ENCODE measurements around the gene CHI3L2. TPM values are rescaled to one million over a fixed set of nuclear protein-coding genes. Genes with fewer than 3 reads are reported as not detected.

Gene CHI3L2, protein sequence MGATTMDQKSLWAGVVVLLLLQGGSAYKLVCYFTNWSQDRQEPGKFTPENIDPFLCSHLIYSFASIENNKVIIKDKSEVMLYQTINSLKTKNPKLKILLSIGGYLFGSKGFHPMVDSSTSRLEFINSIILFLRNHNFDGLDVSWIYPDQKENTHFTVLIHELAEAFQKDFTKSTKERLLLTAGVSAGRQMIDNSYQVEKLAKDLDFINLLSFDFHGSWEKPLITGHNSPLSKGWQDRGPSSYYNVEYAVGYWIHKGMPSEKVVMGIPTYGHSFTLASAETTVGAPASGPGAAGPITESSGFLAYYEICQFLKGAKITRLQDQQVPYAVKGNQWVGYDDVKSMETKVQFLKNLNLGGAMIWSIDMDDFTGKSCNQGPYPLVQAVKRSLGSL
- total RNA-seq: under 1 TPM in 2 of 4 donors, not detected in 2; 0.69 to 0.77 TPM

DNA sequence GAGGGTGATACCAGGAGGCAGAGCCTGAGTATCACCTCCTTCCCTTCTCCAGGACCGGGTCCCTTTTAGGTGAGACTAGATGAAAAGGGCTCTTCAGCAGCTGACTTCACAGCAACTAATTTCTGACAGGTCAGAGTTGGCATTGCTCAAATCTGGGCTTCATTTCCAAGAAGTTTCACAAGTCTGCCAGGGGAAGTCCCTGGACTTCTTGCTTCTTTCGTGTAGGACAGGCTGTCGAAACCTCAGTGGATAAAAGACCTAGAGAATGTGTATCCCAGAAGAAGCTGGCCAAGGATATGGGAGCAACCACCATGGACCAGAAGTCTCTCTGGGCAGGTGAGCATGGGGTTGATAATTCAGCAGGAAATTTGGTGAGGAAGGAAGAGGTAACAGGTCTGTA is at the start of gene CHI3L2:
Gene CHI3L2, plus strand, starts transcription at position 280 of the 400 bp plus-strand sequence. Its CDS starts 17 bp downstream, at position 297.
- DNase-seq: no peak
- Histone ChIP-seq H3K36me3 (no peaks in the 10 kb centered on the region), H3K27me3 (no peaks in the 10 kb centered on the region), H3K27ac (no peak within 1 kb of the TSS), H3K4me1 (no peaks in the 10 kb centered on the region), H3K9me3 (no peaks in the 10 kb centered on the region), H3K4me3 (no peak within 1 kb of the TSS)
- intact Hi-C loops (cut with DNase I; ENCODE audit: low total_unique reads): no loop called here
- TF ChIP-seq, protein P1, sequence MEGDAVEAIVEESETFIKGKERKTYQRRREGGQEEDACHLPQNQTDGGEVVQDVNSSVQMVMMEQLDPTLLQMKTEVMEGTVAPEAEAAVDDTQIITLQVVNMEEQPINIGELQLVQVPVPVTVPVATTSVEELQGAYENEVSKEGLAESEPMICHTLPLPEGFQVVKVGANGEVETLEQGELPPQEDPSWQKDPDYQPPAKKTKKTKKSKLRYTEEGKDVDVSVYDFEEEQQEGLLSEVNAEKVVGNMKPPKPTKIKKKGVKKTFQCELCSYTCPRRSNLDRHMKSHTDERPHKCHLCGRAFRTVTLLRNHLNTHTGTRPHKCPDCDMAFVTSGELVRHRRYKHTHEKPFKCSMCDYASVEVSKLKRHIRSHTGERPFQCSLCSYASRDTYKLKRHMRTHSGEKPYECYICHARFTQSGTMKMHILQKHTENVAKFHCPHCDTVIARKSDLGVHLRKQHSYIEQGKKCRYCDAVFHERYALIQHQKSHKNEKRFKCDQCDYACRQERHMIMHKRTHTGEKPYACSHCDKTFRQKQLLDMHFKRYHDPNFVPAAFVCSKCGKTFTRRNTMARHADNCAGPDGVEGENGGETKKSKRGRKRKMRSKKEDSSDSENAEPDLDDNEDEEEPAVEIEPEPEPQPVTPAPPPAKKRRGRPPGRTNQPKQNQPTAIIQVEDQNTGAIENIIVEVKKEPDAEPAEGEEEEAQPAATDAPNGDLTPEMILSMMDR (IDR thresholded peaks at IDR 0.05): no peak
- no peak for TF ChIP-seq POLR2A (IDR thresholded peaks at IDR 0.05)

DNA sequence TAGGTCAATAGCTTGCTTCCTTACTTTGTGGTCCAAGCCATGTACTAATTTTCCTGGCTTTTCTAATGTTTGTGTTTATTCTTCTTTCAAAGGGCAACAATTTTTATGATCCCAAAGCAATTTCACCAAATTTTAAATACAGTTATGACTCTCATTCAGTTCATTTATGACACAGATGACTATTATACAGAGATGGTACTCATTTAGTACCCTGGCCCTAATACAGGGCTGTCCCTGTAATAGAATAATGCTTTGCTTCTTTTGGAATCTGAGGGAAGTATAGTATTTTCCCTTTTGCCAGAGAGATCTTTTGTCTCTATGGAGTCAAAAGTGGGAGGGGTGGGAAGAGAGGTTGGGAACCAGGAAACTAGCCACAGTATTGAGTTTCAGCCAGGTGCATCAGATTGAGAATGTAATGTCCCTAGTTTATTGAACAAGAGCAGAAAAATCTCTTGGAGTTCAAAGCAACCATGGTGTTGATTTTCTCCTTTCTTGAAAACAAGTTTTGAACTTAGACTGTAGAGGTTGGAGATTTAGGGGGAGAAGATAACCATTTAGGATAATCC is 47.5 kb upstream of the CHI3L2 start:
- no peak for DNase-seq
- H3K4me1 ChIP-seq: no peaks in the 10 kb centered on the region
- H3K9me3 ChIP-seq: no peaks in the 10 kb centered on the region
- no peaks in the 10 kb centered on the region for H3K36me3 ChIP-seq
- no peak for TF ChIP-seq POLR2A (IDR thresholded peaks at IDR 0.05)
- no peak overlapping the region for H3K27ac ChIP-seq
- H3K27me3 ChIP-seq: no peaks in the 10 kb centered on the region
- intact Hi-C loops (cut with DNase I; ENCODE audit: low total_unique reads): no loop called here
- H3K4me3 ChIP-seq: no peak overlapping the region

DNA sequence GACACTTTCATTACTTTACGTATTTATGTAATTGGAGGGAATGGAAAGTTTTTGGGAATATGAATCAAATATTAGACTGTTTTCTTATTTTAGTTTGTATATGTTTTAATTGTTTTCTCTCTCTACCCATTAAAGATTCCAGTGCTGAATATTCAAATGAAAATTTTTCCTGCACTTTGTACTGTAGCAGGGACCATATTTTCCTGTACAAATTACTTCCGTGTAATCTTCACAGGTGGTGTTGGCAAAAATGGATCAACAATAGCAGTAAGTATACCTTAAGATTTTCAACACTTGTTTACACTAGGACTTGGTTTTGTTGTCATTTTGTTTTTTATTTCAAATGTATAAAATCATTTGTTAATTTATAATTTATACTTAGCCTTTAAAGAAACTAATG is 45.5 kb upstream of the CHI3L2 start:
- intact Hi-C loops (cut with DNase I; ENCODE audit: low total_unique reads): no loop called here
- DNase-seq: no peak
- Histone ChIP-seq H3K4me3 (no peak overlapping the region), H3K27me3 (no peaks in the 10 kb centered on the region), H3K27ac (no peak overlapping the region), H3K4me1 (no peaks in the 10 kb centered on the region), H3K36me3 (no peaks in the 10 kb centered on the region), H3K9me3 (no peaks in the 10 kb centered on the region)
- no peak for TF ChIP-seq POLR2A (IDR thresholded peaks at IDR 0.05)
- TF ChIP-seq, protein P1 (IDR thresholded peaks at IDR 0.05): no peak

DNA sequence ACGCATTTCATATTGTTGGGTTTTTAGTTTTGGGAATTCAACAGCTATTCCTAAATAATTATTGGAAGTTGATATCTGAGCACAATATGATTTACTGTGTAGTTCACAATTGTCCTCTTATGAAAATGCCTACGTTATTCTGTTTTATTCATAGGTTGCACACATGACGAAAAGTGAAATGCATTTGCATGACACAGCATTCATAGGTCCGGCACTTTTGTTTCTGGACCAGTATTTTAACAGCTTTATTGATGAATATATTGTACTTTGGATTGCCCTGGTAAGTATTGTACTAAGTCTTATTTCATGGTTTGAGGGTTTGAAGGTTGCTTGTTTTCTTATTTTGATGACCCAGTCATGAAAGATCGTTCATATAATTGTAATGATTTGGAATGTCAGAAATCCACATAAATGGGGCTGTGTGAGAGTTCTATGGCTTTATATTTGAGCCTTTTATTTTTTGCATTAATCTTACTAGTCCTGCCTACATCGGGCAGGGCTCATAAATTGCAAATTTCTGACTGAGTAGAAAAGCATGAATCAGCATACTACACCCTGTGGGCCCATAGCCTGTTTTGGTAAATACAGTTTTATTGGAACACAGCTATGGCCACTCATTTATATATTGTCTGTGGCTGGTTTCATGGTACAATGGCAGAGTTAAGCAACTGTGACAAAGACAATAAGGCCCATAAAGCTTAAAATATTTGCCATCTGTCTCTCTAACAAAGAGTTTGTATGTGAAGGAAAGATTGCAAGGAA is 44.0 kb upstream of the CHI3L2 start:
- H3K27ac ChIP-seq: no peak overlapping the region
- H3K36me3 ChIP-seq: no peaks in the 10 kb centered on the region
- no peaks in the 10 kb centered on the region for H3K27me3 ChIP-seq
- TF ChIP-seq, protein P1 (IDR thresholded peaks at IDR 0.05): no peak
- TF ChIP-seq POLR2A (IDR thresholded peaks at IDR 0.05): no peak
- H3K9me3 ChIP-seq: no peaks in the 10 kb centered on the region
- no peak overlapping the region for H3K4me3 ChIP-seq
- no peak for DNase-seq
- intact Hi-C loops (cut with DNase I; ENCODE audit: low total_unique reads): no loop called here
- H3K4me1 ChIP-seq: no peaks in the 10 kb centered on the region

DNA sequence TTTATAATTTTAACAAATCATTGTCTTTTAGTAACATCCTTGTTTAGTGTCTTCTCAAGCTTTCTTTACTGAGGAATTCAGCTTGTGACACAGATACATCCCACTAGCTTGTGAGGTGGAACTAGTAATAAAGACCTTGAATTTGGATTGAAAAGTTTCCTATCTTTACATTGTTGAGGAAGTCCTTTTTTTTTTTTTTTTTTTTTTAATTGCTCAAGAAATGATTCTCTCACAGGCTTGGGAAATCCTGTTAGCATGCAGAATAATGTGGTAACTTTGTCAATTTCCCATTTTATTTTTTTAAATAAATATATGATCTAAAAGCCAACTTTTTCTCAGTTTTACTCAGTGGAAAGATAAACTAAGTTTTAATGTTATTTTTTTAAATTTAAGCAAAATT is 42.9 kb upstream of the CHI3L2 start:
- no peaks in the 10 kb centered on the region for H3K4me1 ChIP-seq
- H3K9me3 ChIP-seq: no peaks in the 10 kb centered on the region
- TF ChIP-seq, protein P1 (IDR thresholded peaks at IDR 0.05): no peak
- no peak for TF ChIP-seq POLR2A (IDR thresholded peaks at IDR 0.05)
- no peaks in the 10 kb centered on the region for H3K27me3 ChIP-seq
- no peaks in the 10 kb centered on the region for H3K36me3 ChIP-seq
- intact Hi-C loops (cut with DNase I; ENCODE audit: low total_unique reads): no loop called here
- no peak for DNase-seq
- no peak overlapping the region for H3K4me3 ChIP-seq
- H3K27ac ChIP-seq: no peak overlapping the region
